ENCODE measurements around the gene CDK1.

CDK1 gene

GRCh38 chr10:60842694-60843093, 64.4 kb downstream of the CDK1 start:
- FAIRE-seq, result no peak
- no peak for TF ChIP-seq POLR2A (IDR thresholded peaks at IDR 0.05; ENCODE audit: low read depth, low read length)

More at GRCh38 chr10:60842694-60843093, 64.4 kb downstream of the CDK1 start:
- DNase-seq (ENCODE audit: insufficient read length, low spot score), result no peak

All from H54 (cell line).